OCI-LY1 (cell line): ENCODE results near the gene RAB11FIP4.
"Not testable (repeated sequence)": the region's sequence is repeated elsewhere in the genome, so short reads cannot be mapped to it uniquely, and the experiment has no call there.

Source experiments
- H2AFZ ChIP-seq: fragments of 200-600 bp; sonication (generic), shearing (Covaris generic); 2 replicates; pipeline ENCODE4 v1.6.0; 2014; ENCODE audit warnings: antibody characterized with exemption, mild to moderate bottlenecking, low read length
- H3F3A ChIP-seq: fragments of 200-600 bp; sonication (generic), shearing (Covaris generic); 2 replicates; pipeline ENCODE4 v1.6.0; 2014; ENCODE audit warnings: mild to moderate bottlenecking, antibody characterized with exemption, low read length, moderate library complexity; ENCODE audit not compliant: insufficient read depth
- H3K27ac ChIP-seq: fragments of 200-600 bp; sonication (generic); 2 replicates; pipeline ENCODE4 v1.5.1; 2014; ENCODE audit warnings: low read length, mixed run types, mild to moderate bottlenecking, low read depth; ENCODE audit not compliant: poor library complexity, severe bottlenecking
- H3K27me3 ChIP-seq: fragments of 200-600 bp; sonication (generic); 2 replicates; pipeline ENCODE4 v1.6.0; 2014; ENCODE audit warnings: antibody characterized with exemption, mild to moderate bottlenecking, low read length, moderate library complexity; ENCODE audit not compliant: insufficient read depth
- H3K36me3 ChIP-seq: fragments of 200-600 bp; sonication (generic); 2 replicates; pipeline ENCODE4 v1.6.1; 2014; ENCODE audit warnings: mild to moderate bottlenecking, antibody characterized with exemption, low read length, moderate library complexity, mixed read lengths; ENCODE audit not compliant: insufficient read depth
- H3K4me1 ChIP-seq: fragments of 200-600 bp; sonication (generic); 2 replicates; pipeline ENCODE4 v1.5.1; 2014; ENCODE audit warnings: mild to moderate bottlenecking, low read length, moderate library complexity; ENCODE audit not compliant: insufficient read depth, severe bottlenecking
- H3K4me2 ChIP-seq: fragments of 200-600 bp; sonication (generic), shearing (Covaris generic); 2 replicates; pipeline ENCODE4 v1.6.1; 2014; ENCODE audit warnings: low read length
- H3K4me3 ChIP-seq: fragments of 200-600 bp; sonication (generic); 2 replicates; pipeline ENCODE4 v1.5.1; 2014; ENCODE audit warnings: low read length, low read depth, mild to moderate bottlenecking, mixed read lengths; ENCODE audit not compliant: poor library complexity, severe bottlenecking
- H3K79me2 ChIP-seq: fragments of 200-600 bp; shearing (Covaris generic); 2 replicates; pipeline ENCODE4 v1.6.1; 2016; ENCODE audit warnings: mixed run types, low read length, mixed read lengths; ENCODE audit not compliant: insufficient read depth
- H3K9ac ChIP-seq: fragments of 200-600 bp; sonication (generic), shearing (Covaris generic); 2 replicates; pipeline ENCODE4 v1.6.1; 2014; ENCODE audit warnings: mild to moderate bottlenecking, low read length, mixed read lengths
- H3K9me2 ChIP-seq: fragments of 200-600 bp; sonication (generic), shearing (Covaris generic); 2 replicates; pipeline ENCODE4 v1.6.1; 2014; ENCODE audit warnings: low read depth, mild to moderate bottlenecking, low read length, mixed read lengths
- H3K9me3 ChIP-seq: fragments of 200-600 bp; shearing (Covaris generic); 2 replicates; pipeline ENCODE4 v1.6.1; 2014; ENCODE audit warnings: low read length, mixed read lengths
- H4K20me1 ChIP-seq: fragments of 200-600 bp; sonication (generic), shearing (Covaris generic); 2 replicates; pipeline ENCODE4 v1.6.0; 2016; ENCODE audit warnings: mild to moderate bottlenecking, low read length; ENCODE audit not compliant: insufficient read depth
- EZH2 ChIP-seq: fragments of 200-600 bp; sonication (generic), shearing (Covaris generic); IDR thresholded peaks from 2 replicates; pipeline ENCODE4 v1.8.0; 2017; ENCODE audit warnings: borderline replicate concordance, mixed run types, mild to moderate bottlenecking, antibody characterized with exemption, low read length, moderate library complexity, mixed read lengths
- TF ChIP-seq, protein P1 (sequence below): fragments of 200-600 bp; sonication (generic), shearing (Covaris generic); IDR thresholded peaks from 2 replicates; pipeline ENCODE4 v1.5.1; 2017; ENCODE audit warnings: mild to moderate bottlenecking, antibody characterized with exemption, low read length, moderate library complexity, mixed read lengths

Gene RAB11FIP4

DNA sequence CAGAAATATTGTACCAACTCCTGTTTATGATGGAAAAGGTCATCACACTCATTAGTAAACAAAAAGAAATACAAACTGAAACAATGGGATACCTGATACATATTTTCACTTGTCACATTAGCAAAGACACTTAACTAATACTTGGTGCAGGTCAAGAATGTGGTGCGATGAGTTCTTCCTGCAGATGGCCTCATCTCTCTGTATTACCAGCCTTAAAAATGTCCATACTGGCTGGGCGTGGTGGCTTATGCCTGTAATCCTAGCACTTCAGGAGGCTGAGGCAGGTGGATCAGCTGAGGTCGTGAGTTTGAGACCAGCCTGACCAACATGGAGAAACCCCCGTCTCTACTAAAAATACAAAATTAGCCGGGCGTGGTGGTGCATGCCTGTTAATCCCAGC lies 8.0 kb upstream of the RAB11FIP4 start:
- H3K27me3 ChIP-seq, H4K20me1 ChIP-seq, H3F3A ChIP-seq, H3K9me3 ChIP-seq, H3K27ac ChIP-seq, H2AFZ ChIP-seq, H3K4me1 ChIP-seq, H3K79me2 ChIP-seq, H3K9me2 ChIP-seq, H3K4me3 ChIP-seq, H3K36me3 ChIP-seq, H3K4me2 ChIP-seq, H3K9ac ChIP-seq: not testable (repeated sequence)
- TF ChIP-seq, protein P1, sequence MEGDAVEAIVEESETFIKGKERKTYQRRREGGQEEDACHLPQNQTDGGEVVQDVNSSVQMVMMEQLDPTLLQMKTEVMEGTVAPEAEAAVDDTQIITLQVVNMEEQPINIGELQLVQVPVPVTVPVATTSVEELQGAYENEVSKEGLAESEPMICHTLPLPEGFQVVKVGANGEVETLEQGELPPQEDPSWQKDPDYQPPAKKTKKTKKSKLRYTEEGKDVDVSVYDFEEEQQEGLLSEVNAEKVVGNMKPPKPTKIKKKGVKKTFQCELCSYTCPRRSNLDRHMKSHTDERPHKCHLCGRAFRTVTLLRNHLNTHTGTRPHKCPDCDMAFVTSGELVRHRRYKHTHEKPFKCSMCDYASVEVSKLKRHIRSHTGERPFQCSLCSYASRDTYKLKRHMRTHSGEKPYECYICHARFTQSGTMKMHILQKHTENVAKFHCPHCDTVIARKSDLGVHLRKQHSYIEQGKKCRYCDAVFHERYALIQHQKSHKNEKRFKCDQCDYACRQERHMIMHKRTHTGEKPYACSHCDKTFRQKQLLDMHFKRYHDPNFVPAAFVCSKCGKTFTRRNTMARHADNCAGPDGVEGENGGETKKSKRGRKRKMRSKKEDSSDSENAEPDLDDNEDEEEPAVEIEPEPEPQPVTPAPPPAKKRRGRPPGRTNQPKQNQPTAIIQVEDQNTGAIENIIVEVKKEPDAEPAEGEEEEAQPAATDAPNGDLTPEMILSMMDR = peak; percentile 27; the same call in 1 of the 2 replicates

DNA sequence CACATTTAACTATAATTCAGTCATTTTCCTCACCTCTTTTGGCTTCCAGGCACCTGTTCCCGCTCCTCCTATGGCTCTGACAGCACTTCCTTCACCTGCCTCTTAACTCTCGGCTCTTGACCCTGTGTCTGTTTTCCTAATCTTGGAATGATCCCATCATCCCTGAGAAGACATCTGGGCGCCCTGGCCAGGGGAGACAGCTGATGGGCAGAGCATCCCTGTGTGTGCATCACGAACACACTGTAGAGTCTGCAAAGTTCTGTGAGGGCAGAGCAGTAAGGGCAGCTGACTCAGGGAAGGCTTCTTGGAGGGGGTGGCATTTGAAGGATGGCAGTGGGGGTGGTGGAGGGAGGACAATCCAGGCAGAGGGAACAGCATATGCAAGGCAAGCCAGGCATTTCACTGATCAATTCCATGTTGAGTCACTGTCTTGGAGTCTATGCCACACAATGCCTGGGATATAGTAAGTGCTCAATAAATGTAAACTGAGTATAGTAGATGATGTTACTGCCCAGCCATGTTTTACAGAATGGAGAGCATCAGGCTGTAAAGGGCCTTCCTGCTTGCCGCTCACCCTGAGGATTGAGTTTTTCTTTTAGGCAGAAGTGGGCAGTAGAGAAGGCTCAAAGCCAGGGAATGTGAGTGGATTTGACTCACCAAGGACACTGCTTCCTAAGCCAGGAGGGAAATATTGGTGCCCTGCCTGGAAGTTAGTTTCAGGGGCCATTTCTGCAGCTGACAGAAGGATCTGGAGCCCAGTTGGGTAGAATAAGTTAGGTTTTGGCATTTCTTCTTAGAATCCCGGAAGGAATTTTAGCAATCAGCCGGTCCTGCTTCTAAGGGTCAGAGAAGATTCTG lies 5.8 kb upstream of the RAB11FIP4 start:
- TF ChIP-seq, protein P1 = no peak
- TF ChIP-seq EZH2 = no peak
- Histone ChIP-seq H3K79me2 (no peaks in the 10 kb centered on the region), H3K9me2 (no peaks in the 10 kb centered on the region)

DNA sequence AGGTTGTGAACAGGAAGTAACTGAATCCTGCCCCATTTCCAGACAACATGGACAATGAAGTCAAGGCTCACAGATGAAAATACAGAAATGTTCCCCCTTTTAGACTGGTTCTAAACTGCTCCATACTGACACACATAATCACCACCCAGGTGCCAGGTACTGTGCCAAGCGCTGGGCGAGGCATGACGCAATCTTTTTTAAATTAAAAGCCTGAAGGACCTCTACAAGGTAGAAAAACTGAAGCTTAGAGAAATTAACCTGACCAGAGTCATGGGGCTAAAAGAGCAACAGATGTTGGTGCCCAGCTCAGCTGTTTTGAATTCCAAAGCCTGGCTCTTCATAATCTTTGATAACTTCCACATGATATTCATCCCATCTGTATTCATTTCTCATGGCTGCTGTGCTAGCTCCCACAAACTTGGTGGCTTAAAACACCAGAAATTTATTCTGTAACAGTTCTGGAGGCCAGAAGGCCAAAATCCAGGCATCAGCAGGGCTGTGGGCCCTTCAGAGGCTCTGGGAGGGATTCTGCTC lies 4.9 kb upstream of the RAB11FIP4 start:
- H3K27me3 ChIP-seq = 0 out of 2 replicates have a peak, but pooled peaks cover 4% of the 10 kb centered on the region
- no peaks in the 10 kb centered on the region for H3K4me1 ChIP-seq
- H3K36me3 ChIP-seq = no peaks in the 10 kb centered on the region
- H4K20me1 ChIP-seq = no peaks in the 10 kb centered on the region
- no peaks in the 10 kb centered on the region for H3K9me3 ChIP-seq
- H3K27ac ChIP-seq = no peak overlapping the region
- no peak overlapping the region for H3K4me3 ChIP-seq
- no peak overlapping the region for H3K9ac ChIP-seq
- no peaks in the 10 kb centered on the region for H3F3A ChIP-seq
- no peak for TF ChIP-seq EZH2
- TF ChIP-seq, protein P1 = no peak
- H3K4me2 ChIP-seq = no peak overlapping the region
- H2AFZ ChIP-seq = no peak overlapping the region
- no peaks in the 10 kb centered on the region for H3K9me2 ChIP-seq
- no peaks in the 10 kb centered on the region for H3K79me2 ChIP-seq

More for the DNA sequence above, 5.8 kb upstream of the RAB11FIP4 start:
- no peak overlapping the region for H2AFZ ChIP-seq
- H3F3A ChIP-seq = no peaks in the 10 kb centered on the region
- H3K27me3 ChIP-seq = no peaks in the 10 kb centered on the region
- H3K9ac ChIP-seq = no peak overlapping the region
- no peak overlapping the region for H3K4me2 ChIP-seq
- no peak overlapping the region for H3K27ac ChIP-seq
- no peaks in the 10 kb centered on the region for H3K4me1 ChIP-seq
- H3K36me3 ChIP-seq = no peaks in the 10 kb centered on the region
- H4K20me1 ChIP-seq = no peaks in the 10 kb centered on the region
- H3K4me3 ChIP-seq = no peak overlapping the region
- no peaks in the 10 kb centered on the region for H3K9me3 ChIP-seq
